GM12873 (cell line): ENCODE results near the gene LITAFD.
A peak's percentile ranks its signal among the peaks of the same experiment; 100 is the strongest.

ENCODE experiments used
- TF ChIP-seq, protein P1 (sequence below): IDR thresholded peaks from 2 replicates; pipeline ENCODE4 v1.5.1; 2012; ENCODE audit warnings: low read depth, mild to moderate bottlenecking, moderate library complexity, low read length, control low read depth; ENCODE audit not compliant: insufficient read depth; ENCODE audit errors: missing control alignments

LITAFD gene

DNA sequence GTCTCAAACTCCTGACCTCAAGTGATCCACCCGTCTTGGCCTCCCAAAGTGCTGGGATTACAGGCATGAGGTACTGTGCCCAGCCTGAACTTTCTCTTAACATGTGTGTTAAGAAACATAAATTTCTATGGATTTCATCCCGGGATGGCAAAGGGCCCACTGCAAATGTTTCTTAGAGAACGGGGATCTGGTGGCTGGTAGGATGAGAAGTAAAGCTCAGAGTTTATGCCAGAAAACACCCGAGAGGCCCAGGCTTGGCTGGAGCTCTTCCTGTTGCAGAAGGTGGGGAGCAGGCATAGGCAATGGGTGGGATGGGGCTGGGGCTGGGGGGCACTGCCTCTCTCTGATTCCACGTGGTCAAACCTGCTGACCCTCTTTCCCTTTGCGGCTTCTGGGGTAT, 7.8 kb upstream of the LITAFD start:
- TF ChIP-seq, protein P1, sequence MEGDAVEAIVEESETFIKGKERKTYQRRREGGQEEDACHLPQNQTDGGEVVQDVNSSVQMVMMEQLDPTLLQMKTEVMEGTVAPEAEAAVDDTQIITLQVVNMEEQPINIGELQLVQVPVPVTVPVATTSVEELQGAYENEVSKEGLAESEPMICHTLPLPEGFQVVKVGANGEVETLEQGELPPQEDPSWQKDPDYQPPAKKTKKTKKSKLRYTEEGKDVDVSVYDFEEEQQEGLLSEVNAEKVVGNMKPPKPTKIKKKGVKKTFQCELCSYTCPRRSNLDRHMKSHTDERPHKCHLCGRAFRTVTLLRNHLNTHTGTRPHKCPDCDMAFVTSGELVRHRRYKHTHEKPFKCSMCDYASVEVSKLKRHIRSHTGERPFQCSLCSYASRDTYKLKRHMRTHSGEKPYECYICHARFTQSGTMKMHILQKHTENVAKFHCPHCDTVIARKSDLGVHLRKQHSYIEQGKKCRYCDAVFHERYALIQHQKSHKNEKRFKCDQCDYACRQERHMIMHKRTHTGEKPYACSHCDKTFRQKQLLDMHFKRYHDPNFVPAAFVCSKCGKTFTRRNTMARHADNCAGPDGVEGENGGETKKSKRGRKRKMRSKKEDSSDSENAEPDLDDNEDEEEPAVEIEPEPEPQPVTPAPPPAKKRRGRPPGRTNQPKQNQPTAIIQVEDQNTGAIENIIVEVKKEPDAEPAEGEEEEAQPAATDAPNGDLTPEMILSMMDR = no peak

- TF ChIP-seq, protein P1 = no peak
Observed at GRCh38 chr16:8877894-8878522, 4.1 kb upstream of the LITAFD start.

GRCh38 chr16:8878523-8878911, 3.6 kb upstream of the LITAFD start:
- TF ChIP-seq, protein P1 = no peak

GRCh38 chr16:8880839-8881510, 1.2 kb upstream of the LITAFD start:
- TF ChIP-seq, protein P1 = peak; percentile 2

DNA sequence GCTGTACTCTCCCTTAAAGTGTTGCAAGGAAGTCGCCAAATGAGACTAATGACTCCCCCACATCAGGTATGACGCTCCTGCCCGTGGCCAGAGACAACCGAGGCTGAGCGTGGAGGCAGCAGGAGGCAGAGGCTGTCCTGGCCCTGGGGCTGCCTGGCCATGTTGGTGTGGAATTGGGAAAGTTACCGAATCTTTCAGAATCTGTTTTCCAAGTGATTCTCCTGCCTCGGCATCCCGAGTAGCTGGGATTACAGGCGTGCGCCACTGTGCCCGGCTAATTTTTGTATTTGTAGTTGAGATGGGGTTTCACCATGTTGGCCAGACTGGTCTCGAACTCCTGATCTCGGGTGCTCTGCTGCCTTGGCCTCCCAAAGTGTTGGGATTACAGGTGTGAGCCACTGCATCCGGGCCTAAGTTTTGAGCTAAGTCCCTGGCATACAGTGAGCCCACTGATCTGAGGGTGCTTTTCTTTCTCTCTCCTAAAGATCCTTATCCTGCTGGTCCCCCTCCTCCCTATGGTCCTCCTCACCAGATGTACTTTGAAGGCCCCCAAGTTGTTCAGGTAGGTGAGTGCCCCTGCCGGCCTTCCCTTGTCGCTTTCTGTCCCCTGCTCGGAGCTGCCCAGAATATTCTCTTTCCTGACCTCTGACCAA, 700 bp downstream of the LITAFD start:
- TF ChIP-seq, protein P1 = no peak

- TF ChIP-seq, protein P1 = no peak
Observed at GRCh38 chr16:8885674-8886592, 3.8 kb downstream of the LITAFD start.
